K562 (cell line): ENCODE data around the gene HOMEZ. TPM values are rescaled to one million over a fixed set of nuclear protein-coding genes. Genes with fewer than 3 reads are reported as not detected.
A peak's percentile ranks its signal among the peaks of the same experiment; 100 is the strongest.

Experiments used
- JUNB ChIP-seq: fragments of 450-650 bp; formaldehyde crosslinking; conservative IDR thresholded peaks from 2 replicates; pipeline ENCODE4 v1.4.0; 2020; ENCODE audit warnings: mild to moderate bottlenecking
- KLF1 ChIP-seq: fragments of 450-650 bp; IDR thresholded peaks from 2 replicates; pipeline ENCODE4 v1.6.1; 2016; ENCODE audit warnings: missing genetic modification characterization, missing compliant biosample characterization
- MYNN ChIP-seq, 2 experiments: sonication (generic); formaldehyde crosslinking in 1 of 2; IDR thresholded peaks; 2 replicates each; pipeline versions ENCODE4 v1.5.0 to v1.6.1; 2016 to 2020; ENCODE audit warnings: antibody characterized with exemption in 1 of 2, missing genetic modification reagents in 1 of 2
- PHB ChIP-seq: fragments of 250-450 bp; sonication (Bioruptor Pico); IDR thresholded peaks from 2 replicates; pipeline ENCODE4 v1.5.0; 2021
- POLR2AphosphoS2 ChIP-seq: IDR thresholded peaks from 2 replicates; pipeline ENCODE4 v1.6.1; 2012; ENCODE audit warnings: low read length, improper control_type of control experiment
- POLR2AphosphoS5 ChIP-seq: IDR thresholded peaks from 2 replicates; pipeline ENCODE4 v1.6.1; 2011; ENCODE audit warnings: mild to moderate bottlenecking, low read depth, low read length, moderate library complexity; ENCODE audit not compliant: control insufficient read depth, insufficient read depth
- POLR2G ChIP-seq: fragments of 200-400 bp; formaldehyde crosslinking; IDR thresholded peaks from 2 replicates; pipeline ENCODE4 v1.6.1; 2017; ENCODE audit warnings: low read depth, mild to moderate bottlenecking, antibody characterized with exemption, low read length, moderate library complexity
- SUPT5H ChIP-seq: fragments of 450-650 bp; IDR thresholded peaks from 2 replicates; pipeline ENCODE4 v1.6.1; 2016
- ZNF253 ChIP-seq: fragments of 250-450 bp; sonication (Bioruptor Pico); conservative IDR thresholded peaks from 2 replicates; pipeline ENCODE4 v1.6.1; 2021; ENCODE audit warnings: mild to moderate bottlenecking
- ZNF431 ChIP-seq: sonication (generic); formaldehyde crosslinking; IDR thresholded peaks from 2 replicates; pipeline ENCODE4 v1.8.0; 2022; ENCODE audit warnings: mild to moderate bottlenecking, missing genetic modification reagents
- ZNF696 ChIP-seq: fragments of 250-450 bp; sonication (Bioruptor Pico); conservative IDR thresholded peaks from 2 replicates; pipeline ENCODE4 v1.4.0; 2020; ENCODE audit warnings: mild to moderate bottlenecking, moderate library complexity
- ZNF764 ChIP-seq: fragments of 250-450 bp; sonication (Bioruptor Pico); IDR thresholded peaks from 2 replicates; pipeline ENCODE4 v1.4.0; 2020; ENCODE audit warnings: low read depth, mild to moderate bottlenecking, moderate library complexity
- polyA plus RNA-seq, 8 experiments: library from polyadenylated mRNA; depleted of rRNA in 4 of 8; stranded (reverse) in 5 of 8; unstranded in 3 of 8; fragments of >200 nt; fragmentation: Nextera tagmentation in 2 of 8; fragmentation: Illumina TruSeq in 1 of 8; extraction: Ambion mirVana in 2 of 8; extraction: Trizol in 1 of 8; gene quantifications; 2 replicates each; pipeline versions ENCODE4 v1.2.1 to v1.2.3, GENCODE V29; 2011 to 2014; ENCODE audit warnings: inconsistent platforms in 1 of 8, missing spikeins in 1 of 8
- total RNA-seq, 7 experiments: library from RNA; depleted of rRNA in 6 of 7; stranded (reverse); fragments of >200 nt in 6 of 7; fragmentation: Illumina TruSeq in 2 of 7; extraction: Trizol in 2 of 7; gene quantifications; 2 replicates each; pipeline versions ENCODE4 v1.2.1 to v1.2.3, GENCODE V29; 2011 to 2021; ENCODE audit warnings: low replicate concordance in 1 of 7
- TF ChIP-seq, protein P1 (sequence below): fragments of 250-450 bp; sonication (Bioruptor Pico); IDR thresholded peaks from 2 replicates; pipeline ENCODE4 v1.5.1; 2021; ENCODE audit warnings: mild to moderate bottlenecking
- TF ChIP-seq, protein P2 (sequence below): fragments of 450-650 bp; formaldehyde crosslinking; IDR thresholded peaks from 2 replicates; pipeline ENCODE4 v1.4.0; 2022; ENCODE audit warnings: missing genetic modification characterization
- TF ChIP-seq, protein P3 (sequence below): fragments of 450-650 bp; formaldehyde crosslinking; conservative IDR thresholded peaks from 2 replicates; pipeline ENCODE4 v1.4.0; 2022; ENCODE audit warnings: mild to moderate bottlenecking, missing genetic modification characterization
- TF ChIP-seq, protein P4 (sequence below): sonication (generic); formaldehyde crosslinking; IDR thresholded peaks from 2 replicates; pipeline ENCODE4 v1.8.0; 2022; ENCODE audit warnings: missing genetic modification reagents, mild to moderate bottlenecking, moderate library complexity, borderline replicate concordance

HOMEZ gene
- total and polyA plus RNA-seq, 9 of the 15 experiments (the other 6 are each of a cell fraction or from before 2014, with no cell fraction given) = 3.0 to 30.2 (median 16.9) TPM

DNA sequence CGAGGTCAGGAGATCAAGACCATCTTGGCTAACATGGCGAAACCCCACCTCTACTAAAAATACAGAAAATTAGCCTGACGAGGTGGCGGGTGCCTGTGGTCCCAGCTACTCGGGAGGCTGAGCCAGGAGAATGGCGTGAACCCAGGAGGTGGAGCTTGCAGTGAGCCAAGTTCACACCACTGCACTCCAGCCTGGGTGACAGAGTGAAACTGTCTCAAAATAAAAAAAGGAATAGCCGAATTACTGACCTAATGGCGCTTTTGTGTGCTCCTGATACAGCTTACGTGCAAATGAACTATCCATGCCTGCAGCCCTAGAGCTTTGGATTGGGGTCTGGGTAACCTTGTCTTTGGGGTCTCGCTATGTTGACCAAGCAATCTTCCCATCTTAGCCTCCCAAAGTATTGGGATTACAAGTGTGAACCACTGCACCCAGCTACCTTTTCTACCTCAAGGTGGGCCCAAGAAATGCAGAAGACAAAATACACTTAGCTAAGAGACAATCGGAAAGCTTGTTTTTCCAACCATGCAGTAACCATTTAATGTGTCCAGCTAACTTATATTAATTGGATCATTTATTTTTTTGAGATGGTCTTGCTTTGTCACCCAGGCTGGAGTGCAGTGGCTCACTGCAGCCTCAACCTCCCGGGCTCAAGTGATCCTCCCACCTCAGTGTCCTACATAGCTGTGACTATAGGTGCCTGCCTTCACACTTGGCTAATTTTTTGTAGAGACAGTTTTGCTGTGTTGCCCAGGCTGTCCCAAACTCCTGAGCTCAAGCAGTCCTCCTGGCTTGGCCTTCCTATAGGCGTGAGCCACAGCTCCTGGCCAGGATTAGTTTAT is 40.8 kb upstream of the HOMEZ start (continued):
- TF ChIP-seq, protein P1, sequence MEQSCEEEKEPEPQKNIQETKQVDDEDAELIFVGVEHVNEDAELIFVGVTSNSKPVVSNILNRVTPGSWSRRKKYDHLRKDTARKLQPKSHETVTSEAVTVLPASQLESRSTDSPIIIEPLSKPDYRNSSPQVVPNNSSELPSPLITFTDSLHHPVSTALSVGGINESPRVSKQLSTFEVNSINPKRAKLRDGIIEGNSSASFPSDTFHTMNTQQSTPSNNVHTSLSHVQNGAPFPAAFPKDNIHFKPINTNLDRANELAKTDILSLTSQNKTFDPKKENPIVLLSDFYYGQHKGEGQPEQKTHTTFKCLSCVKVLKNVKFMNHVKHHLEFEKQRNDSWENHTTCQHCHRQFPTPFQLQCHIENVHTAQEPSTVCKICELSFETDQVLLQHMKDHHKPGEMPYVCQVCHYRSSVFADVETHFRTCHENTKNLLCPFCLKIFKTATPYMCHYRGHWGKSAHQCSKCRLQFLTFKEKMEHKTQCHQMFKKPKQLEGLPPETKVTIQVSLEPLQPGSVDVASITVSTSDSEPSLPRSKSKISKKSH (CRISPR knock-in tag) = 0 out of 2 replicates have a peak, but pooled peaks have one; percentile 11
- TF ChIP-seq ZNF431 (CRISPR knock-in tag) = no peak
- TF ChIP-seq MYNN (IDR thresholded peaks at IDR 0.05) = peak; percentile 33; the same call in 1 of the 2 replicates
- TF ChIP-seq MYNN (CRISPR knock-in tag; IDR thresholded peaks at IDR 0.05) = no peak
- TF ChIP-seq JUNB (CRISPR knock-in tag) = no peak
- TF ChIP-seq, protein P2, sequence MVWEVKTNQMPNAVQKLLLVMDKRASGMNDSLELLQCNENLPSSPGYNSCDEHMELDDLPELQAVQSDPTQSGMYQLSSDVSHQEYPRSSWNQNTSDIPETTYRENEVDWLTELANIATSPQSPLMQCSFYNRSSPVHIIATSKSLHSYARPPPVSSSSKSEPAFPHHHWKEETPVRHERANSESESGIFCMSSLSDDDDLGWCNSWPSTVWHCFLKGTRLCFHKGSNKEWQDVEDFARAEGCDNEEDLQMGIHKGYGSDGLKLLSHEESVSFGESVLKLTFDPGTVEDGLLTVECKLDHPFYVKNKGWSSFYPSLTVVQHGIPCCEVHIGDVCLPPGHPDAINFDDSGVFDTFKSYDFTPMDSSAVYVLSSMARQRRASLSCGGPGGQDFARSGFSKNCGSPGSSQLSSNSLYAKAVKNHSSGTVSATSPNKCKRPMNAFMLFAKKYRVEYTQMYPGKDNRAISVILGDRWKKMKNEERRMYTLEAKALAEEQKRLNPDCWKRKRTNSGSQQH = peak; percentile 65; the same call in 1 of the 2 replicates
- TF ChIP-seq POLR2AphosphoS2 = peak; percentile 83
- peak; percentile 56; the same call in 1 of the 2 replicates for TF ChIP-seq ZNF696
- TF ChIP-seq ZNF253 (CRISPR knock-in tag) = 0 out of 2 replicates have a peak, but pooled peaks have one; percentile 35
- TF ChIP-seq KLF1 (tag) = no peak
- TF ChIP-seq POLR2G = peak; percentile 32
- peak; percentile 68; the same call in 1 of the 2 replicates for TF ChIP-seq POLR2AphosphoS5
- TF ChIP-seq ZNF764 (CRISPR knock-in tag) = no peak
- TF ChIP-seq, protein P3, sequence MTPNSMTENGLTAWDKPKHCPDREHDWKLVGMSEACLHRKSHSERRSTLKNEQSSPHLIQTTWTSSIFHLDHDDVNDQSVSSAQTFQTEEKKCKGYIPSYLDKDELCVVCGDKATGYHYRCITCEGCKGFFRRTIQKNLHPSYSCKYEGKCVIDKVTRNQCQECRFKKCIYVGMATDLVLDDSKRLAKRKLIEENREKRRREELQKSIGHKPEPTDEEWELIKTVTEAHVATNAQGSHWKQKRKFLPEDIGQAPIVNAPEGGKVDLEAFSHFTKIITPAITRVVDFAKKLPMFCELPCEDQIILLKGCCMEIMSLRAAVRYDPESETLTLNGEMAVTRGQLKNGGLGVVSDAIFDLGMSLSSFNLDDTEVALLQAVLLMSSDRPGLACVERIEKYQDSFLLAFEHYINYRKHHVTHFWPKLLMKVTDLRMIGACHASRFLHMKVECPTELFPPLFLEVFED (CRISPR knock-in tag) = peak; percentile 76; the same call in 1 of the 2 replicates
- 0 out of 2 replicates have a peak, but pooled peaks have one; percentile 19 for TF ChIP-seq PHB (CRISPR knock-in tag)
- TF ChIP-seq, protein P4, sequence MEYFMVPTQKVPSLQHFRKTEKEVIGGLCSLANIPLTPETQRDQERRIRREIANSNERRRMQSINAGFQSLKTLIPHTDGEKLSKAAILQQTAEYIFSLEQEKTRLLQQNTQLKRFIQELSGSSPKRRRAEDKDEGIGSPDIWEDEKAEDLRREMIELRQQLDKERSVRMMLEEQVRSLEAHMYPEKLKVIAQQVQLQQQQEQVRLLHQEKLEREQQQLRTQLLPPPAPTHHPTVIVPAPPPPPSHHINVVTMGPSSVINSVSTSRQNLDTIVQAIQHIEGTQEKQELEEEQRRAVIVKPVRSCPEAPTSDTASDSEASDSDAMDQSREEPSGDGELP = no peak
- TF ChIP-seq SUPT5H = peak; percentile 72
